ENCODE measurements around the gene GNAI3.
A peak's percentile ranks its signal among the peaks of the same experiment; 100 is the strongest.

GRCh38 chr1:109546311-109547109, 1.9 kb upstream of the GNAI3 start:
- TF ChIP-seq CTCF (conservative IDR thresholded peaks at IDR 0.05 in 1 of 2, IDR thresholded peaks at IDR 0.05 in 1 of 2; ENCODE audit: low read depth in 1 of 2, low read length in 2 of 2) (peak; percentile 82 to 83), EZH2 (IDR thresholded peaks at IDR 0.05; ENCODE audit: low read length, missing control alignments) (no peak)
